HG02642 (cell line): Measurements from ENCODE around the gene ZNF232.
"Not testable (repeated sequence)": the region's sequence is repeated elsewhere in the genome, so short reads cannot be mapped to it uniquely, and the experiment has no call there.

Experiments
- ATAC-seq: cut with Tn5 transposase; IDR thresholded peaks from one replicate; pipeline ENCODE4 v1.9.1; 2021; ENCODE audit warnings: mild to moderate bottlenecking; ENCODE audit not compliant: unreplicated experiment, poor library complexity

ZNF232 gene

DNA sequence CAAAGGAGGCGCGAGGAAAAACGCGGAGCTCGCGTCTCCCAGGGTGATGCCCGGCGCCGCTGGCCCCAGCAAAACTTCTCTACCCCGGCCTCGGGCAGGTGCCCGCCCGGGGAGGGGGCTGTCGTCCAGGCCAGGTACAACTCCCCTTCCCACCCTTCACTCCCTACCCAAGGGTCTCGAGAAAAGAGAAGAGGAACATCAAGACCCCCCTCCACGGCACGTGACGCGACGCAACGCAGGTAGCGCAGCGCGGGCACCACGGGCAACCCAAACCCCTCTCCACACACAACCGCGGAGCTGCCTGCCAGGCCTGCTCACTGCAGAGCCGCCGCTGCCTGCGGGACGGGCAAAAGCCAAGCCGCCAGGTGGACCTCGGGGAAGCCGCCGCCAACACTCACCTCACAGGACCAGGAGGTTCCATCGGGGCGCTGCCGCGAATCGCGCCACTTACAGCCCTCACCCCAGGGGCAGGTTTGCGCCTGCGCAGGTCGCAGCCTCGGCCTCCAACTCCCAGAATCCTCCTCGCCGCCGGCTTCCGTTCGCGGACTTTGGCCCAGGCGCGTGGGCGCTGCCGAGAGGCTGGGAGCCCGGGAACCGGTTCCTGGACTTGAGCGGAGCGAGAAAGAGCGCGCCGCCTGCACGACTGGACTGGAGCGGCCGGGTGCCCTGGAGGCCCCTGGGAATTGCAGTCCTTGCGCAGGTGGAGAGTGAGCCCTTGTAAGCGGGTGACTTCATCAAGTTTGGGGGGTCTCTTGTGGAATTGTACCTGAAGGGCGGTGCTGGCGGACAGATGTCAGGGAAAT lies at the start of gene ZNF232:
ZNF232 (minus strand) TSS at position 477 of the 803 bp plus-strand sequence; CDS start at position 421, 56 bp downstream.
- peak; percentile 92 for ATAC-seq

DNA sequence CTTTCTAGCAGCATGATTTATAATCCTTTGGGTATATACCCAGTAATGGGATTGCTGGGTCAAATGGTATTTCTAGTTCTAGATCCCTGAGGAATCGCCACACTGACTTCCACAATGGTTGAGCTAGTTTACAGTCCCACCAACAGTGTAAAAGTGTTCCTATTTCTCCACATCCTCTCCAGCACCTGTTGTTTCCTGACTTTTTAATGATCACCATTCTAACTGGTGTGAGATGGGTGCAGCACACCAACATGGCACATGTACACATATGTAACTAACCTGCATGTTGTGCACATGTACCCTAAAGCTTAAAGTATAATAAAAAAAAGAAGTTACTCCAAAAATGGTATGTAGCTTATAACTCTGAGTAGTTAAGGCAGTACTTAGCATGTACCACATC lies 49.0 kb upstream of the ZNF232 start:
- not testable (repeated sequence) for ATAC-seq

DNA sequence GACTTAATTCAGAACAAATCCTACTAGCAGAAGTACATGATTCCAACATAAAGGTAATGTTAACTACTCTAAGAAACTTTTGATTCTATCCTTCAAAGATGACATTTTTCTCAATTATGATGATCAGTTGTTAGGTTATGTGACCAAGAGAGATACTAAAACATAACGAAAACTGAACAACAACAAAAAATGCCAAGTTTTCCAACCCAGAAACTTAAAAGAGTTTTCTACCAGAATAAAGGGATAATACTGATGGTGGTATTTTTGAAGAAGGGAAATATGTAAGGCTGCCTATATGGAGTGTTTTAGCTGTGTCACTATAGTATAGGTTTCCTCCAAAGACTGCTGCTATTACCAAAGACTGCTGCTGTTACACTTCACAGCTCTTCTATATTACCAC lies 34.4 kb upstream of the ZNF232 start:
- not testable (repeated sequence) for ATAC-seq

DNA sequence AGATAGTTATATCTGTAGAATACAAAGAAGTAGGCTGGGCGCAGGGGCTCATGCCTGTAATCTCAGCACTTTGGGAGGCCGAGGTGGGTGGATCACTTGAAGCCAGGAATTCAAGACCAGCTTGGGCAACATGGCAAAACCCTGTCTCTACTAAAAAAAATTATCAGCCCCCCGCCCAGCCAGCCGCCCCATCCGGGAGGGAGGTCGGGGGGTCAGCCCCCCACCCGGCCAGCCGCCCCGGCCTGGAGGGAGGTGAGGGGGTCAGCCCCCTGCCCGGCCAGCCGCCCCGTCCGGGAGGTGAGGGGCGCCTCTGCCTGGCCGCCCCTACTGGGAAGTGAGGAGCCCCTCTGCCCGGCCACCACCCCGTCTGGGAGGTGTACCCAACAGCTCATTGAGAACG lies 31.2 kb upstream of the ZNF232 start:
- not testable (repeated sequence) for ATAC-seq

DNA sequence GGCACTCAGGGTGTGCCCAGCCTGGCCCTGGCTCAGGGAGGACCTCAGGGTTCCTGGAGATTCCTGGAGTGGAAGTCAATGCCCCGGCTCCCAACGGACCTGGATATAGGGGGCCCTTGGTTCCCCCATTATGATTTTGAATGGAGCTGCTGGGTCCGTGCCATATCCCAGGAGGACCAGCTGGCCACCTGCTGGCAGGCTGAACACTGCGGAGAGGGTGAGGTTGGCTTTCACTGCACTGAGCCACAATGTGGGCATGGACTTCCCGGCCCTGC lies 27.7 kb upstream of the ZNF232 start:
- no peak for ATAC-seq

DNA sequence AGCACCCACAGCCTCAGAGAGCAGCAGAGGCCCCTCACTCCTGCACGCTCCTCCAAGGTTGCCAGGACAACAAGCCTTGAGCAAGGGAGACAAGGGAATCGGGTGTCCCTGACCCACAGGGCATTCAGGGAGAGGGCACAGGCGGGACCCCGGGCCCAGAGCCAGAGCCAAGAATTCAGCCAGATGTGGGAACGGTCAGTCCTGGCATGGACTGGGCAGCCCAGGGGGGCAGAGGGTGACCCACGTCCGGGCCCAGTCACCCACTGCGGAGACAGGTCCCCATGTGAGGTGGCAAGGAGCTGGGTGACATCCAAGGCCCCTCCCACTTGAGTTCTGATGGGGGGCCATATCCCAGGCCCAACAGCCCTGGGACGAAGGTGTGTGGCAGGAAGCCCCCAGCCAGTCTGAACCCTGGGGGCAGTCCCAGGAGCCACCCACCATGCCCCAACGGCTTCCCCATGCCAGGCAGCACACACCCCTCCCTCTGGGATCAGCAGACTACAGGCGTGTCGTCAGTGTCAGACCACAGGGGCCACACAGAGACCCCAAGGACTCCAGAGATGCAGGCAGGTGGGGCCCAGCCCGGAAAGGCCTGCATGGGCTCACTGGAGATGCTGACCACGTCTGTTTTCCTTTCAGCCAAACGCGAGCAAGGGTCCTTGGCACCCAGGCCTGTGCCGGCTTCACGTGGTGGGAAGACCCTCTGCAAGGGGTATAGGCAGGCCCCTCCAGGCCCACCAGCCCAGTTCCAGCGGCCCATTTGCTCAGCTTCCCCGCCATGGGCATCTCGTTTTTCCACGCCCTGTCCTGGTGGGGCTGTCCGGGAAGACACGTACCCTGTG lies 27.2 kb upstream of the ZNF232 start:
- no peak for ATAC-seq

DNA sequence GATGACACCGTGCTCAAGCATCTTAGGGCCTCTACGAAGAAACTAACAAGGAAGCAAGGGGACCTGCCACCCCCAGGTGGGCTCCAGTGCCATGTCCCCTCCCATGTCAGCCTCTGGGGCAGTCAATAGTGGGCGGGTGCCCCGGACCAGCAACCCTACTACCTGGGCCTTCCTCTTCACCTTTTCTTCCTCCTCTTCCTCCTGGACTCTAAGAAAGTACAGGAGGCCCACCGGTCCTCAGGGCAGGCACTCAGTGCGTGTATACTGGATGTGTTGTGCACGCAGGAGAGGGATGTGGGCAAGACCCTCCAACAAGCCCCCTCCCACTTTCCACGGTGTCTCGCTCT lies 26.5 kb upstream of the ZNF232 start:
- ATAC-seq = not testable (repeated sequence)

DNA sequence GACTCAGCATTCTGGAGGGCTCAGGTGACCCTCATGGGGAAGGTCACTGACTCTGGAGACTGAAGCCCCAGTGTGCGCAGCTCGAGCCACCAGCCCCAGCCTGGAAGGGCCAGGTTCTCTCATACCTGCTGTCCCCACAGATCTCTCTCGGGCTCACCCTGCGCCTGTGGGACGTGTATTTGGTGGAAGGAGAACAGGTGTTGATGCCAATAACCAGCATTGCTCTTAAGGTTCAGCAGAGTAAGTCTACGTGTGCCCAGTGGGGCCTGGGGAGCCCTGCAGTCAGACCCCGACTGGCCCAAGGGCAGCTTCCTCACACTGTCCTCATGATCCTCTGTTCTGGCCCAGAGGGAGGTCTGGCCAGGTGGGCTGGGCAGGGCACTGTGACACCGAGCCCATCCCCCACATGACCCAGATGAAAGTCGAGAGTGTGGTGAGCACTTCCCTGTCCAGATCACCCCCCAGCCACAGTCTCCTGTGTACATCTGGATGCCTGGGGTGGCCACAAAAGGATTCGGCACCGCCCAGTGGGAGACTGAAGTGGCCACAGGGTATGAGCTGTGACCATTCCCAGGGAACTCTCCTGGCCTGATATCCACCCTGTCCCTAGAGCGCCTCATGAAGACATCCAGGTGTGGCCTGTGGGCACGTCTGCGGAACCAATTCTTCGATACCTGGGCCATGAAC lies 26.0 kb upstream of the ZNF232 start:
- ATAC-seq = not testable (repeated sequence)

DNA sequence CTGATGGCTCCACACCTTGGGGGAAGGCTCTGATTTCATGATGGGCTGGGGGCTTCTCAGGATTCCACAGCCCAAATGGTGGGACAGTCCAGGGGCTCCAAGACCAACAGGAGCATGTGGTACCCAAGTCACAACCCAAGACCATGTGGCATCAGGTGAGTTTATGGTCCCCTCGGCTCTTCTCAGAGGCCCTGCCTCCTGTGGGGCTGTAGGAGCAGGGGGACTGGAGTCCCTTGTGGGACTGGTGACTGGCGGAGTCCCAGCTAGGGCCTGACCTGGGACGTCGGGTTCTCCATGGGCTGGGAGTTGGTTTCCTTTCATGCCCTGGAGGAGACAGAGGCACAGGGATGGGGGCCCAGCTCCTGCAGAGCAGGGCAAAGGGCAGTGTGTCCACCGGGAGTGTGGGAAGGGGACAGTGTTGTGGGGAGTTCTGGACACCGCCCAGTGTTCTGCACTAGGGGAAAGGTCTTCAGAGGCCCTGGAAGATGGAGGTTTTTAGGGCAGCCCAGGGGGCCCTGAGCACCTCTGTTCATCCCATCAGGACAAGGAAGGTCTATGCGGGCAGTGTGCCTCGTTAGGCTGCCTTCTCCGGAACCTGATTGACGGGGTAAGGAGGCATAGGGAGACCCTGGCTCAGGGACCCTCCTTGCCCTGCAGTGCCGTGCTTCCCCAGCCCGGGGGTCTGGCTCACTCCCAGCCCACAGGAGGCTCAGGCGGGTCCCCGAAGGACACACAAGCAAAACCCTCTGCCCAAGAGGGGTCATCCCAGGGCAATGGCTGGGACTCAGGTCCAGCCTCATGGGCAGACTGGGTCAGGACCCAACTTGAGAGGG lies 25.1 kb upstream of the ZNF232 start:
- not testable (repeated sequence) for ATAC-seq

DNA sequence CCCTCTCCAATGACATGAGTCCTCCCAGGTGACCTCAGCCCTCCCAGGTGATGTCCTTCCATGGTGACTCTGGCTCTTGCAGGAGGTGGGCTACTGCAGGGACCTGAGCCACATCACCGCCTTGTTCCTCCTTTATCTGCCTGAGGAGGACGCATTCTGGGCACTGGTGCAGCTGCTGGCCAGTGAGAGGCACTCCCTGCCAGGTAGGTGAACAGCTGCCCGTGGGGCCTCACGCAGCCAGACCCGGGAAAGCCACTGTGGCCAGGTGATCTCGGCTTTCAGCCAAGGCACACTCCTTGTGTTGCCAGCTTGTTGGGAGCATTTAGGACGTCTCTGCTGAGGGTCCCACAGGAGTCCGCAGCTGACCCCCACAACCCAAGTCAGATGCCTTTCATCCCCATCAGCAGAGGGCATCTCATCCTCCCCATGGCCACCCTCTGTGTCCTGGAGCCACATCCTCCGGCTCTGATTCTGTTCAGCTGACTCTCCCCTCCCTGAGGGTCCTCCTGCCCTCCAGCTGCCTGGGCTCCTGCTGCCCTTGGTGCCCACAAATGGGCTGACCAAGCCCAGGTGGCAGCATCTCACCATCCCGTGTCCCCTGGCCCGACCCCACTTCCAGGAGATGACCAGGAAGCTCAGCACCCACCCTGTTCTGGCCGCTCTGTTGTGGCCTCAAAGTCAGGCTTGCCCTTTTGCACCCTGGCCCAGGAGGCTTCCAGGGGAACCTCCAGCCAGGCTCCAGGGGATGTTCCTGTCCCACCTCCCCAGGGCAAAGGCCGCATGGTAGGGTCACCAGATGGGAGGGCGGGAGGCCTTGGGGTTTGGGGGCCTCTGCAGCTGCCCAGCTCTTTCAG lies 24.3 kb upstream of the ZNF232 start:
- ATAC-seq = no peak

DNA sequence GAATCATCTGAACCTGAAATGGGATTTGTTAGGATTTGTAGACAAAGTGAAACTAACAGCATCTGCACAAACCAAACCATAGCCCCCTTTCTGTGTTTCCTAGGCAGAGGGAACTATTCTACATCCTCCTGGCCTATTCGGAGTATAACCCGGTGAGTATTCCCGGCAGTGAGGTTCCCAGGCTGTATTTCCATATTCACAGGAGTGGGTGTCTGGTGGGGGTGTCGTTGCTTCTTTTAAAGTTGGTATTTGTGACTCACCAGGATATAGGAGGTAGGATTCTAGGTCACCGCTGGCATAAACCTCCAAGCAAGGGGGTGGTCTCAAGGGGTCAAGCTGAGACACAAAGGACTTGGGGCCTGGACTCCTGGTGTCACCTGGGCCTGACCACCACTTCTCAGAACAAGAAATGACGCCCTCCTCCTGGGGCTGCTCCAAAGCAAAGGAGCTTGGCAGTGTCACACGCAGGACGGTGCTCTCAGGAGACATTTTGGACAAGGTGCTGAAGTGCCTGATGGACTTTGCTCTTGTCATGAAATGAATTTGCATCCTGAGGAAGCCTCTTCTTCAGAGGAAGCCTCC lies 23.5 kb upstream of the ZNF232 start:
- ATAC-seq = not testable (repeated sequence)

DNA sequence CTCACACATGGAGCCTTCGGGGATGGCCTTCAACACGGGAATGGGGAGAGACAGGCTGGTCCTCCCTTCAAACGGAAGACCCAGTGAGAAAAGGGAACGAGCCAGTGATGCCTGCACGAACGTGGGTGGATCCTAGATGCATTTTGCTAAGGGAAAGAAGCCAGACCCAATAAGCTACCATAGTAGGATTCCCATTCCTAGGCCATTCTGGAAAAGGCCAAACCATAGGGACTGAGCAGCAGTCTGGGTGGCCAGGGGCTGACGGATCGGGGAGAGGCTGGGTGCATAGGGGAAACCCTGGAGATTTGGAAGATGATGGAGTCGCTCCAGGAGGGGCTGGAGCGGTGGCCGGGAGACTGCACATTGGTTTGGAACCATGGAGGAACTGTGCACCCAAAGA lies 22.9 kb upstream of the ZNF232 start:
- not testable (repeated sequence) for ATAC-seq

DNA sequence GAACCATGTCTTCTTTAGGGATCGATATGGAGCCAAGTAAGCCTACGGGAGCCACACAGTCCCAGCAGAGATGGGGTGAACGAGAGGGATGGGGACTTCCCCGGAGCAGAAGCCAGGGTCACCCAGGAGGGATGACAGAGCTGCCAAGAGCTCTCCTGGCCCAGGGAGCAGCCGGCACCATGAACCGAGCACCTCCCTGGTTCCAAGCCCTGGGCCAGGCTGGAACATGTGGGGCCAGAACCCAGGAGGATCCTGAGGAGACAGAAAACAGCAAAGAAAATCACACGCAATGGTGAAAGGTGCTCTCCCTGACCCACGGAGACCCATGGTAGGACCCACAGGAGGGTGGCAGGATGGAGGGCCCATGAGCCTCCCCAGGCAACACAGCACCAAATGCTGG lies 22.3 kb upstream of the ZNF232 start:
- ATAC-seq = not testable (repeated sequence)

DNA sequence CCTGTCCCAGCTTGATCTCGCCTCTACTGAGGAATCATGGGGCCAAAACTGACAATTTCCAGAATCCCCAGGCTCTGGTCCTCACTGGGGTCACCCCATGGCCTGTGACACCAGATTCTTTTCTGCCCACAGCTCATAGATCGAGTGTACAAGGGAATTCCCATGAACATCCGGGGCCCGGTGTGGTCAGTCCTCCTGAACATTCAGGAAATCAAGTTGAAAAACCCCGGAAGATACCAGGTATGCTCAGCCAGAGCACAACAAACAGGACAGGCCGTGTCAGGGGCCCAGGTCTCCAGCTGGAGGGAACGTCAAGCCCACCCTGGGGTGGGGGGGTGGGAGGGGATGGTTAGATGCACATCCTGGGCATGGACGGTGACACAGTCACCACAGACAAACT lies 21.6 kb upstream of the ZNF232 start:
- ATAC-seq = no peak

DNA sequence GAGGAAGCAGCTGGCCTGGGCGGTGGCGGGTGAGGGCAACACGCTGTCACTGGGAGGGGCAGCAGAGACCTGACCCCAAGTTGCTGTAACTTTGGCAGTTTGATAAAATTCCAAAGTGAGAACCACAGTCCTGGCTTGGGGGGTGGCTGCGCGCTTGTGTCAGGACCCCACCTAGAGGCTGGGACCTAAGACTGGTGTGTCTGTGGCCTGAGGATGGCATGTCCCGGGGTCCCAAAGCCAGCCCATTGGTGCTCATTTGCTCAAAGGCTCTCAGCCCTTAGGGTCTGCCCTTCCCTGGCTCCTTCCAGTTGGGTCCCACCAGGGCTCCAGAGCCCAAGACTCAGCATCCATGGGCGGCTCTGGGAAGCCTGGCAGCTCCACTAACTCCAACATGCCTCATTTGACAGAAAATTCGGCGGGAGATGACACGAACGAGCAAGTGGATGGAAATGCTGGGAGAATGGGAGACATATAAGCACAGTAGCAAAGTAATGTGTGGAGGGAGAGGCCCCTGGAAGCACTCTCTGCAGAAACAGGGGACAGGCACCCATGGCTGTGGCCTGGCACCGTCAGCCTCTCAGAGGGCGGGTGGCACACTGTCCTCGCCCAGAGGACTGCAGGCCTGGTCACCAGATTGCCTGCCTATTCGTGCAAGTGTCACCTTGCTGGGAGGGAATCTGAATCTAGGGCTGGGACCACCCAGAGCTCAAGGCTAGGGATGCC lies 21.0 kb upstream of the ZNF232 start:
- ATAC-seq = not testable (repeated sequence)

DNA sequence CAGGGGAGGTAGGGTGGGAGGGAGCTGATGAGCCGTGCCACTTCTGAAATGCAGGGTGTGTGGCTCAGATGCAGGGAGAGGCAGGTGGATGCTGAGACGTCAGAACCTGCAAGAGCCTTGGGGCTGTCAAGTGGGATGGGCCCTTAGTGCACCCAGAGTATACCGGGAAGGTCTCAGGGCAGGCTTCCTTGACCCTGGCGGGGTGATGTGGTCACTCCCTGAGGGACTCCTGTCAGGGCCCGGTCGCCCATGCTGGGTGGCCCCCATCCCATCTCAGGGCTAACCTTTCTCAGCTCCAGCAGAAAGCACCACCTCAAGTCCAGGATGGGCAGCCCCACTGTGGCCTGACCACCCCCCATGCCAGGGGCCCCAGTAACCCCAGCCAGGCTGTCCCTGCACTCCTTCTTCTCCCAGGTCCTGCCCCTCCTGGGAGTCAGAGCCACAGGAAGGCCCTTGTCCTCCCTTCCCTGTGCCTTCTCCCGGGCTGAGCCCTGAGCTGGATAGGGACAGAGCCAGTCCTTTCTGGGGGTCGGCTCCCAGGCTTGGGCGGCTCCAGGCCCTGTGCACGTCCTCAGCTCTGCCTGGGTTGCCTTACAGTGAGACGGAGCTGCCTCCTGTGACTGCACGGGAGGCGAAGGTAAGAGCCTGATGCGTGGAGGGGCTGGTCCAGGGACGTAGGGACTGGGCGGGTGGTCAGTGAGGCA lies 20.3 kb upstream of the ZNF232 start:
- not testable (repeated sequence) for ATAC-seq

DNA sequence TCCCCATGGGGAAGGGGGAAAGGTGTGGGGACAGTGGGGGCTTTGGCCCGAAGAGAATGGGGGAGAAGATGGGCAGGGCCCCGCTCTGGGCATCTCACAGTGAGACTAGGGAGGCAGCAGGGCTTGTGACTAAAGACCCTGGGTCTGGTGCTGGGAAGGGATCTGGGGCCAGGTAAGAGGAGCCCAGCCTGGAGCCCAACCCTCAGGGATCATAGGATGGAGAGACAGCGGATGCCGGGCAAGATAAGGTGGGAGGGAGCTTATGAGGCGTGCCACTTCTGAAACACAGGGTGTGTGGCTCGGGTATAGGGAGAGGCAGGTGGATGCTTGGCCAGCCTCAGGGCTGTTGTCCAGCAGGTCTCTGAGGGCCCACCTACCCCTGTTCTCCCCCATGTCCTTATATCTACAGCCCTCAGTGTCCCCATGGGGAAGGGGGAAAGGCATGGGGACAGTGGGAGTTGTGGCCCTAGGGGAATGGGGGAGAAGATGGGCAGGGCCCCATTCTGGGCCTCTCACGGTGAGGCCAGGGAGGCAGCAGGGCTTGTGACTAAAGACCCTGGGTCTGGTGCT lies 19.6 kb upstream of the ZNF232 start:
- ATAC-seq = no peak
